ENCODE results near the gene ARHGEF6. TPM values are rescaled to one million over a fixed set of nuclear protein-coding genes. Genes with fewer than 3 reads are reported as not detected.

The ARHGEF6 gene
- total RNA-seq, 4 donors from 2014 or later = 72.3 to 95.2 (median 72.9) TPM

DNA sequence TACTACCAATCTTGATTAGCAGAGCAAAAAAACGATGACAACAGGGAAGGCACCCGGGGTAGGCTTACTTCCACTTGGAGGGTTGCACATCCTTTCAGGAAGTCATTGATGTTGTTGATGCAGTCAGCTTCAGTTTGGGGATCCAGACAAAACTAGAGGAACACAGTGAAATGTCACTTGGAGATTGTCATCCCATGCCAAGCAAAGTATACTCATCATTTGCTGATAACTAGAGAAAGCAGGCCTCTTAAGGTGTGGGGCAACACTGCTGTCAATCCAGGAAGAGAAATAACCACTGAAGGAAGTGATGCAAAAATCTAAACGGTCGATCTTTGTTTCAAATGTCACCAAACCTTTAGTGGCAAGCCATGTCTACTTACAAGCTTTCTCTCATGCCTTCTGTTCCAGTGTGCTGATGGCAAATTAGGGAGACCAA, 1.4 kb downstream of the ARHGEF6 start:
- TF ChIP-seq CTCF (IDR thresholded peaks at IDR 0.05; ENCODE audit: low read depth) = no peak

GRCh38 chrX:136778916-136779315, 1.8 kb downstream of the ARHGEF6 start:
- no peak for TF ChIP-seq CTCF (IDR thresholded peaks at IDR 0.05; ENCODE audit: low read depth)

GRCh38 chrX:136778020-136778419, 2.7 kb downstream of the ARHGEF6 start:
- TF ChIP-seq CTCF (IDR thresholded peaks at IDR 0.05; ENCODE audit: low read depth) = no peak

DNA sequence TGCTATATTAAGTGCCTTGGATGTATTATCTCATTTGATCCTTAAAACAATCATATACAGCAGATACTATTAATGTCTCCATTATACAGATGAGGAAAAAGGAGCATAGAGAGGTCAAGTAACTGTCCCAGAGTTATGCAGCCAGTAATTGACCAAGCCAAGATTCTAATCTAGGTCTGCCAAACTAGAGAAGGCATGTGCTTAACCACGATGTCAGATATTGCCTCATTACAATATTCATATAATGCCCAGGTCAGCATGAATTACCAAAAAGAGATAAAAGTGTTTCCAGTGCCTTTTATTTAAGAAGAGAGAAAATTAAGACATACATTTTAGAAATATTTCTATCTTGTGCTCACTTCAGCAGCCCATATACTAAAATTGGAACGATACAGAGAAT, 7.1 kb downstream of the ARHGEF6 start:
- TF ChIP-seq CTCF (IDR thresholded peaks at IDR 0.05; ENCODE audit: low read depth) = no peak

DNA sequence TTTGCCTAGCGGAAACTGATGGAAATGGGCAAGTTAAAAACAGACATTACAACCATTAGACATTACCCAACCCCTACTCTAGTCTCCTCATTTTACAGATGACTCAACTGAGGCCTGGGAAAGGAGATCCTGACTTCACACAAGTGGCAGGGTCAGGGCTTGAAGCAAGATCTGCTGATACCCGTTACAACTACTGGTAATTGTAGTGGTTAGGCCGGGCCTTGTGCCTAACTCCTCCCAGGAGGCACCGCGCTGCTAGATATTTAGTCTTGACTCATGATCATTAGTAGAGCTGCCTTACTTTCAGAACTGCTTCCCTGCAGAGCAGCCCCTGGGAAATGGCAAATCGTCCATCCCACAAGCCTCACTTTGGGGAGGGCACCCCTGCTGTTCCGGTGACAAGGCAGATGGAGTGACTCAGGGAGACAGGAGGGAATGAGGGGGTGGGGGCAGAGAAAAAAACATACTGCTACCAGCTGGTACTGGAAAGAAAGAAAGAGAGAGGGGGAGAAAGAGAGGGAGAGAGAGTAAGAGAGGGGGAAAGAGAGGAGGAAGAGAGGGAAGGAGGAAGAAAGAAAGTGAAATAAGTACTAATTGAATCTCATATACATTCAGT, 12.2 kb downstream of the ARHGEF6 start:
- TF ChIP-seq CTCF (IDR thresholded peaks at IDR 0.05; ENCODE audit: low read depth) = no peak

DNA sequence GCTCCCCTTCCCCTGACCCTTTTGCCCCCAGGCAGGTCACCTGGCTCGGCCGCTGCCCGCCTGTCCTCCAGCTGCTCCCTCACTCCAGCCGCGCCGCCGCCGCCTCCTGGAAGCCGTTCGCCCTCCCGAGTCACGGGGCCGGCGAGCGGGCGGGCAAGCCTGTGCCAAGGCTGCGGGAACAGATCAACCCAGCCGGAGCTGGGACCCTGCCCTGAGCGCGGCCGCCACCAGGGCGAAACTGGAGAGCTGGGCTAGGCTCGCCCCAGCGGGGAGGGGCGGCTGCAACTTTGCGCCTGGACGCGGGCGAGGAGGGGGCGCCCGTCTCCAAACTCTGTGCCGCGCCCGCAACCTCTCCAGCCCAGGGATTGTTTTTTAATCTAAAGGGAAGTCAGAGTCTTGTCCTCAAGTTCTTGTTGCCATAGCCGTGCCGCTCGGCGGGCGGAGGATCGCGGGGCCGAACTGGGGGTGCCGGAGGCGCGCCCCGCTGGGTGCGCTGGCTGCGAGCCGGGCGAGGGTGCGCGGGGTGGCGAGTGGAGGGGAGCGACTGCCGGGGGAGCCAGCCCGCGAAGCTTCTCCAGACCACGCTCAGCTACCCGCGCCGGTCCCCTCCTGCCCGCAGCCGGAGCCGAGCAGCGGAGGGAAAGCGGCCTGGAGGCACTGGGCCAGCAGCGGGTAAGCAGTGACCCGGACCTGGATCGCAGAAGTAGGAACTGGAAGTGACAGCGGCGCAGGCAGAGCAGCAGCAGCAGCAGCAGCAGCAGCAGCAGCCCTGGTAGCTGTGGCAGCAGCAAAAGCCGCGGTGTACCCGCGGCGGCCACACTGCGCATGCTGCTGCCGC, 13.4 kb downstream of the ARHGEF6 start:
- no peak for TF ChIP-seq CTCF (IDR thresholded peaks at IDR 0.05; ENCODE audit: low read depth)

DNA sequence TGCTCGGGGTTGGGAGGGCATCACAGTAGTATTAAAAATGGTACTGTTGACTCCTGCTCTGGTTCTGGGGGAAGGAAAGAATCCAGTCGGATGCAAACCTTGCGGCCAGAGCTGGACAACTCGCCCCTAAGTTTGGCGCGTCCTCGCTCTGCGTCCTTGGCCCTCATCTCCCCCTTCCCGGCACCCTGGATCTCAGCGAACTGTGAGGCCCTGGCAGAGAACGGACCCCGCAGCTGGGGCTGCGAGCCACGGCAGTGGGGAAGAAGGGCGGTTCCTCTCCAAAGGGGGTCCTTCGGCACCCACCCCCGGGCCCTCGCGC, 14.0 kb downstream of the ARHGEF6 start:
- no peak for TF ChIP-seq CTCF (IDR thresholded peaks at IDR 0.05; ENCODE audit: low read depth)

Data from subcutaneous adipose tissue (tissue), 4 donors.